Astrocyte of the hippocampus (primary cell): Measurements from ENCODE around the gene TYROBP.
"Not testable (repeated sequence)": the region's sequence is repeated elsewhere in the genome, so short reads cannot be mapped to it uniquely, and the experiment has no call there.

Experiments
- DNase-seq: peaks from one replicate; pipeline ENCODE4 v3.0.0; 2011; ENCODE audit warnings: low read depth, low spot score

TYROBP gene

GRCh38 chr19:35908010-35908441, at the start of gene TYROBP:
Gene TYROBP, minus strand, starts transcription at chr19:35908295. Its CDS starts 67 bp downstream, at chr19:35908228.
- no peak for DNase-seq

GRCh38 chr19:35957411-35957810, 49.3 kb upstream of the TYROBP start:
- not testable (repeated sequence) for DNase-seq

DNA sequence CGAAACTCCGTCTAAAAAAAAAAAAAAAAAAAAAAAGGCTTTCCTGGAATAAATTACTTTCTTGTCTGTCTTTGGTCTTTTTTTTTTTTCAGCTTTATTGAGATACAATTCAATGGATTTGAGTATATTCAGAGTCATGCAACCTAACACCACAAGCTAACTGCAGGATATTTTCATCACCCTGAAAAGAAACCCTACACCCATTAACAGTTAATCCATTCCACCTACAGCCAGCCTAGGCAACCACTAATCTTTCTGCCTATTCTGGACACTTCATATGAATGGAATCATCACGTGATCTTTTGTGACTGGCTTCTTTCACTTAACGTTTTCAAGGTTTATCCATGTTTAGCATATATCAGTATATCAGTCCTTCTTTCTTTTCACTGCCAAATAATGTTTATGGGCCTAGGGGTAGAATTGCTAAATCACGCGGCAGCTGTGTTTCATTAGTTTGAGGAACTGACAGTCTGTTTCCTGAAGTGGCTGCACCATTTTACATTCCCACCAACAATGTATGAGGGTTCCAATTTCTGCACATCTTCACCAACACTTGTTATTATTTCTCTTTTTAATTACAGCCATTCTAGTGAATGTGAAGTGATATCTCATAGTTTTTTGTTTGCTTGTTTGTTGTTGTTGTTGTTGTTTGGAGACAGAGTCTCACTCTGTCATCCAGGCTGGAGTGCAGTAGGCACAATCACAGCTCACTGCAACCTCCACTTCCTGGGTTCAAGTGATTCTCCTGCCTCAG, 48.0 kb upstream of the TYROBP start:
- DNase-seq, result no peak

DNA sequence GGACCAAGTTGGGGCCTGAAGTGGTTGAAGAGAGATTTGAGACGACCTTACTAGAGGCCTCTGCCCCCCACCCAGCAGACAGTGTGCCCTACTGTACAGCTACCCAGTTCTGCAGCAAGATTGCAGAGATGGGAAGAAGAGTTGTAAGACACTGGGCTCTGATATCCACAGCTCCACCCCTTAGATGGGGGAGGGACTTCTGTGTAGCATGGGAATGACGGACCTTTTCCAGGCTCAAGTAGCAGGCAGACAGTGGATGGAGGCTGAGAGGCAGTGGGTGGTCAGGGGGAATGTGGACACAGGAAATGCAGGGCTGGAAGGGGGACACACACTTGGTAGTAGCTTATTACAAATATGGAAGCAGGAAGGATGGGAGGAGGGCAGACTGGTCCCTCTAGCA, 41.0 kb upstream of the TYROBP start:
- DNase-seq, result no peak

- no peak for DNase-seq
These were observed 38.1 kb upstream of the TYROBP start for GRCh38 chr19:35946203-35946602.

GRCh38 chr19:35945121-35945790, 37.2 kb upstream of the TYROBP start:
- DNase-seq, result no peak

DNA sequence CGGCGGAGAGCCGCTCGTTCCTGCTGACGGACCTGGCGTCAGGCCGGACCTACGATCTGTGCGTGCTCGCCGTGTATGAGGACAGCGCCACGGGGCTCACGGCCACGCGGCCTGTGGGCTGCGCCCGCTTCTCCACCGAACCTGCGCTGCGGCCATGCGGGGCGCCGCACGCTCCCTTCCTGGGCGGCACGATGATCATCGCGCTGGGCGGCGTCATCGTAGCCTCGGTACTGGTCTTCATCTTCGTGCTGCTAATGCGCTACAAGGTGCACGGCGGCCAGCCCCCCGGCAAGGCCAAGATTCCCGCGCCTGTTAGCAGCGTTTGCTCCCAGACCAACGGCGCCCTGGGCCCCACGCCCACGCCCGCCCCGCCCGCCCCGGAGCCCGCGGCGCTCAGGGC, 36.5 kb upstream of the TYROBP start:
- DNase-seq, result no peak

- DNase-seq, result no peak
These were observed 35.5 kb upstream of the TYROBP start for GRCh38 chr19:35943321-35944301.

DNA sequence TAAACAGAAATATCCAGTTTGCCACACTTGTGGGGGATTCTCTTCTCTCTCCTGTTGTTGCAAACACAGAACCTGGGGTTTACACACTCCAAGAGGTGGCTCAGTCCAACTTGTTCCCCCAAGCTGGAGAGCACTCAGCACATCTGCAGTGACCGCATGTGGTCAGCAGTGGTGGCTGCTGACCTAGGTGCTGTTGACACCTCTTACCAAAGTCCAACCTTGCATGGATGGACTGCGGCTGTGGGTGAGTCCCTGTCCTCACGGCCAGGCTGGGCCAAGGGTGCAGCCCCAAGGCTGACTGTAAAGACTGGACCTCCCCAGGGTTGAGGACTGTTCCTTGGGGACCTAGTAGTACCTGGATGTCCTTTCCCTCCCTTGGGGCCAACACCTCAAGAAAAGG, 34.1 kb upstream of the TYROBP start:
- no peak for DNase-seq

GRCh38 chr19:35940839-35941238, 32.7 kb upstream of the TYROBP start:
- no peak for DNase-seq

DNA sequence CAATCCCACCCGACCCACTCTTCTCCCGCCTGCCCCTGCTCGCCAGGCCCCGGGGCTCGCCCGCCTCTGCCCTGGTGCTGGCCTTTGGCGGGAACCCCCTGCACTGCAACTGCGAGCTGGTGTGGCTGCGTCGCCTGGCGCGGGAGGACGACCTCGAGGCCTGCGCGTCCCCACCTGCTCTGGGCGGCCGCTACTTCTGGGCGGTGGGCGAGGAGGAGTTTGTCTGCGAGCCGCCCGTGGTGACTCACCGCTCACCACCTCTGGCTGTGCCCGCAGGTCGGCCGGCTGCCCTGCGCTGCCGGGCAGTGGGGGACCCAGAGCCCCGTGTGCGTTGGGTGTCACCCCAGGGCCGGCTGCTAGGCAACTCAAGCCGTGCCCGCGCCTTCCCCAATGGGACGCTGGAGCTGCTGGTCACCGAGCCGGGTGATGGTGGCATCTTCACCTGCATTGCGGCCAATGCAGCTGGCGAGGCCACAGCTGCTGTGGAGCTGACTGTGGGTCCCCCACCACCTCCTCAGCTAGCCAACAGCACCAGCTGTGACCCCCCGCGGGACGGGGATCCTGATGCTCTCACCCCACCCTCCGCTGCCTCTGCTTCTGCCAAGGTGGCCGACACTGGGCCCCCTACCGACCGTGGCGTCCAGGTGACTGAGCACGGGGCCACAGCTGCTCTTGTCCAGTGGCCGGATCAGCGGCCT, 32.1 kb upstream of the TYROBP start:
- DNase-seq, result no peak

- no peak for DNase-seq
These were observed 31.4 kb upstream of the TYROBP start for GRCh38 chr19:35939307-35940077.

DNA sequence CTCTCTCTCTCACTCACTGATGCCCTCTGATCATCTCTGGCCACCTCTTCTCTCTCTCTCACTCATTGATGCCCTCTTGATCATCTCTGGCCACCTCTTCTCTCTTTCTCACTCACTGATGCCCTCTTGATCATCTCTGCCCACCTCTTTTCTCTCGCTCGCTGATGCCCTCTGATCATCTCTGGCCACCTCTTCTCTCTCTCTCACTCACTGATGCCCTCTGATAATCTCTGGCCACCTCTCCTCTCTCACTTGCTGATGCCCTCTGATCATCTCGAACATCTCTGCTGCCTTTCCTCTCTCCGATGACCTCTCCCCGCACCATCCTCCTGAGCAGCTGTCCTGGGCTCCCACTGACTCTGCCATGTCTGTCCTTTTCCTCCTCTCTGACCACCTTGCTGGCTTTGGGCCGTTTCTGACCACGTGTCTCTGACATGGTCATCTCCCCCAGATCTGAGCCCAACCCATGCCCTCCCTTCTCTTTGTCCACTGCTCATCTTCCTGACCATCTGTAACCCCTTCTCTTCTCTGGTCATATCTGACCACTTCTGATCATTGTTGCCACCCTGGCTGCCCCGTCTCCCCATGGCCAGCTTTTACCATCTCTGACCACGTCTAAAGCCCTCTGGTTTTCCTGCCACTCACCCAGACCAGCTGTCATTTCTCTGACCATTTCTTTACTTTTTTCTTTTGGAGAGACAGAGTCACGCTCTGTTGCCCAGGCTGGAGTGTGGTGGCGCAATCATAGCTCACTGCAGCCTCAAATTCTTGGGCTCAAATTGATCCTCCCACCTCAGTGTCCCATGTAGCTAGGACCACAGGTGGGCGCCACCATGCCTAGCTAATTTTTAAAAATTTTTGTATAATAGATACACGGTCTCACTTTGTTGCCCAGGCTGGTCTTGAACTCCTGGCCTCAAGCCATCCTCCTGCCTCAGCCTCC, 30.5 kb upstream of the TYROBP start:
- no peak for DNase-seq

DNA sequence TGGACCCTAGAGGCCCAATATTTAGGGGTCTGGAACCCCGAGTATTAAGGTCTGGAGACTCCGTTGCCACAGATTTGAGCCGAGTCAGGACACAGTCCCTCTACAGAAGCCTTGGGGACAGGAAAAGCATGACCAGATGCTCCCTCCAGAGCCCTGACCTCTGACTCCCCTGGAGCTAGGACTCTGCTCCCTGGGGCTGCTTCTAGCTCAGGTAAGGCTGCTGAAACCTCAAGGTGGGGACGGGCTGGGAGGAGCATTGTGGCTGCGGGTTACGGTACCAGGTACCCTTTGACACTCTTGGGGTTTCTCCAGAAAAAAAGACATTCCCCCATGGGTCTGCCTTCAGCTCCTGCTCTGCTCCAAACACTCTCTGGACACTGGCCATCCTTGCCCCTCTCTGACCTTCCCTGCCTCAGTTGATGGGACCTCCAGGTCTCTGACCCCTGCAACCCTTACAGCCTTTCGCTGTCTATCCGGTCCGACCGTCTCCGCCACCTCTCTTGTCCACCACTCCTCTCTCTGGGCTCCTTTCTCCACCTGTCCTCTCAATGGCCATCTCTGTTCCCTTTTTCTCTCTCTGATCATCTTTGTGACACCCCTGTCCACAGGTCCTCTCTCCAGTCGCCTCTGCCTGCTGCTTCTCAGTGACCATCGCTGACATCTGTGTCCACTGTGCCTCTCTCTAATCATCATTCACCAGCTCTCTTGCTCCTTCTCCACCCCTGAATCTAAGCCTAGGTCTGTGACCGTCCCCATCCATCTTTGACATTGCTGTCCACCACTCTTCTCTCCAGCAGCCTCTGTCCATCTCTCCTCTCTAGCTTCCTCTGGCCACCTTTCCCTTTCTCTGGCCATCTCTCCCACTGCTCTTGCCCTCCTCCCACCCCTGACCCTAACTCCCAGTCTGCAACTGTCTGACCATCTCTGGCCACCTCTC, 29.5 kb upstream of the TYROBP start:
- DNase-seq, result no peak

DNA sequence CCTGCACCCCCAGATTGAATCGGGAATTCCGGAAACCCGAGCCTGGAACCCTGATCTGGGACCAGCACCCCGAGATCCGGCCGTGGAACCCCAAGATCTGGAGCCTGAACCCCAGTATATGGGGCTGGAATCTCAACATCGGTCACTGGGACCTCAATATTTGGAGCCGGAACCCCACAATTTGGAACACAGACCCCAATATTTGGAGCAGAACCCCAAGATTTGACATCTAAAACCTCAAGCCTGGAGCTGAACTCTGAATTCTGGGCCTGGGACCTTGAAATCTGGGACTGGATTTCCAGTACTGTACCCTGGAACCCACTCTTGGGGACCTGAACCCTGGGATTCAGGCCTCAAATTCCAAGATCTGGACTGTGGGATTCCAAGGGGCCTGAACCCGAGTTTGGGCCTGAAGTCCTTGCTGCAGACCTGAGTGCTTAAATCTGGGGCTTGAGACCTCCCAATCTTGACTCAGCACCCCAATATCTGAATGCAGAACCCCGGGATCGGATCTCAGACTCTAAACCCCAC, 28.7 kb upstream of the TYROBP start:
- no peak for DNase-seq

DNA sequence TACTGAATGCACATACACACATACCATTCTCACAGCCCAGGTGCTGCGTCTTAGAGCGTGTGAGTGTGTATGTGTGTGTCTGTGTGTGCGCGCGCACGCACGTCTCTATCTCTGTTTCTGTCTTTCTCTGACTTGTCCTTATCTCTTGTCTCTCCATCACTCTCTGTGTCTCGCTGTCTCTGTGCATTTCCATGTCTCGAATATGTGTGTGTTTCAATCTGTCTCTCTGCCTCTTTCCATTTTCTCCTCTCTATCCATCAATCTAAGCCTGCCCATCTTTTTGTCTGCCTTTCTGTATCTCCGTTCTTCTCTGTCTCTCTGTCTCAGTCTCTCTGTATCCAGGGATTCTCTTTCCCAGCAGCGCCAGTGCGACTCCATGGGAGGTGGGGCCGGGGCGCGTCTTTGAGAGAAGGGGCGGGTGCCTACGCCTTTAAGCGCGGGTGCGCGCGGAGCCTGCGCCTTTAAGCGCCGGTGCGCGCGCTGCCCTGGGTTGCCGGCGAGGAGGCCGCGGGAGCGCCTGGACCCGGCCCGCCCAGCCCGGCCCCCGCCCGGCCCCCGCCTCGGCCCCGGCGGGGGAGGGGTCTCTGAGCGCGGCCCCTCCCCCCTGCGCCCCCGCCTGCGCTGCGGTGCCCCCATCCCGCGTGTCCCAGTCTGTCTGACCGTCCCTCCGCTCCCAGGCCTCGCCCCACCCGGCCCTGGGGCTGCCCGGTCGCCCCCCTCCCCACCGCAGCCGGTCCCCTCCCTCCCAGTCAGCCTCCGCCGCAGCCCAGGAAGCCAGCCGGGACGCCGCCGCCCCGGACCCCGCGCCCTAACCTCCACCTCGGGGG, 28.0 kb upstream of the TYROBP start, which contains the start of gene LRFN3:
Gene LRFN3 (plus strand): TSS at position 464 of the 827 bp plus-strand sequence. CDS start 3,052 bp downstream, outside the sequence.
- peak; percentile 90 for DNase-seq

GRCh38 chr19:35932291-35932936, 24.3 kb upstream of the TYROBP start:
- no peak for DNase-seq
